ENCODE measurements around the gene MATN4. TPM values are rescaled to one million over a fixed set of nuclear protein-coding genes. Genes with fewer than 3 reads are reported as not detected.

Gene MATN4
- total and polyA plus RNA-seq, 2 of the 13 experiments (the other 11 are each of a cell fraction or from before 2014, with no cell fraction given) = not detected

DNA sequence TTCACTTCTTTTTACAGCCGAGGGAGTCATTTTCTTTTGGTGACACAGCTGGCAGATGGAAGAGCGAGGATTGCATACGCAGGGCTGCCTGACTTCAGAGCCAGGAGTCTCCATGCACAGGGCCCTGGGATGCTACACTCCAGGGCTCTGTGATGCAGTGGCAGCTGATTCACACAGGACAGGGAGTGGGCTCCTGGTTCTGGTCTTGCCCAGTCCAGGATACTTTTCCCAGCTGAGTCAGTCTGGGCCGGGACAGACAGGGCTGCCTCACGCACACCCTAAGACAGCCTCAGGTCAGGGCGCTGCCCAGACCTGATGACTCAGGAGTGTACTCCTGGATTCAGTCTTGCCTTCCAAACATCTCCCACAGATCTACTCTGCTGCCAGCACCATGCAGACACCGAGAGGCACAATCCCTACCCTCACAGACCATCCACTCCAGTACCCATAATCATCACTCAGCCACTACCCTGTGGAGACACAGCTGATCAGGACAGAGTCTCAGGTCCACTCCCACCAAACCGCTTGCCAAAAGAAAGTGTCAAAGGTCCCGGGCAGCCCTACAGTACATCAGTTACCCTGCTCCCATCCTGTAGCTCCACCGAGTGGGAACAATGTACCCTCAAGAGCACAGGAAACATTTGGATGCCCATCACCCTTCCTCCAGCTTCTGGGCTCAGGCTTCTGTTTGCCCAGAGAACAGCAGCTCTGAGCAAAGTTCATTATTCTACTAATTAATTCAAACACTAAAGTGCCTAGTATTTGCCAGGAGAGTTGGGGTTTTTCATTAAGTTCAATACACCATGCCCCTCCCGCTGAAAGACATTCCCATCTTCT lies 28.6 kb upstream of the MATN4 start (continued):
- TF ChIP-seq, protein P1, sequence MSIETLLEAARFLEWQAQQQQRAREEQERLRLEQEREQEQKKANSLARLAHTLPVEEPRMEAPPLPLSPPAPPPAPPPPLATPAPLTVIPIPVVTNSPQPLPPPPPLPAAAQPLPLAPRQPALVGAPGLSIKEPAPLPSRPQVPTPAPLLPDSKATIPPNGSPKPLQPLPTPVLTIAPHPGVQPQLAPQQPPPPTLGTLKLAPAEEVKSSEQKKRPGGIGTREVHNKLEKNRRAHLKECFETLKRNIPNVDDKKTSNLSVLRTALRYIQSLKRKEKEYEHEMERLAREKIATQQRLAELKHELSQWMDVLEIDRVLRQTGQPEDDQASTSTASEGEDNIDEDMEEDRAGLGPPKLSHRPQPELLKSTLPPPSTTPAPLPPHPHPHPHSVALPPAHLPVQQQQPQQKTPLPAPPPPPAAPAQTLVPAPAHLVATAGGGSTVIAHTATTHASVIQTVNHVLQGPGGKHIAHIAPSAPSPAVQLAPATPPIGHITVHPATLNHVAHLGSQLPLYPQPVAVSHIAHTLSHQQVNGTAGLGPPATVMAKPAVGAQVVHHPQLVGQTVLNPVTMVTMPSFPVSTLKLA (IDR thresholded peaks at IDR 0.05) = no peak
- TF ChIP-seq RBM39 (IDR thresholded peaks at IDR 0.05; ENCODE audit: low read depth, low read length, poor library complexity, severe bottlenecking) (no peak), SAP130 (CRISPR knock-in tag; IDR thresholded peaks at IDR 0.05; ENCODE audit: low read depth) (0 out of 2 replicates have a peak, but pooled peaks have one; percentile 20), PHF5A (CRISPR knock-in tag; IDR thresholded peaks at IDR 0.05; ENCODE audit: low read depth, unreplicated experiment) (no peak), ATAD3A (CRISPR knock-in tag; IDR thresholded peaks at IDR 0.05) (no peak), ARNT2 (CRISPR knock-in tag; IDR thresholded peaks at IDR 0.05; ENCODE audit: low read depth) (peak; percentile 59; the same call in 1 of the 2 replicates), ZNF10 (CRISPR knock-in tag; IDR thresholded peaks at IDR 0.05; ENCODE audit: borderline replicate concordance, low read depth) (no peak), ZNF782 (CRISPR knock-in tag; IDR thresholded peaks at IDR 0.05; ENCODE audit: borderline replicate concordance) (no peak), DPF2 (CRISPR knock-in tag; IDR thresholded peaks at IDR 0.05; ENCODE audit: borderline replicate concordance, low read depth) (0 out of 2 replicates have a peak, but pooled peaks have one; percentile 36), MAFK (conservative IDR thresholded peaks at IDR 0.05 in 1 of 2, IDR thresholded peaks at IDR 0.05 in 1 of 2; ENCODE audit: low read length in 2 of 2) (no peak), FOXC1 (CRISPR knock-in tag; IDR thresholded peaks at IDR 0.05; ENCODE audit: borderline replicate concordance) (no peak)
- TF ChIP-seq, protein P2, sequence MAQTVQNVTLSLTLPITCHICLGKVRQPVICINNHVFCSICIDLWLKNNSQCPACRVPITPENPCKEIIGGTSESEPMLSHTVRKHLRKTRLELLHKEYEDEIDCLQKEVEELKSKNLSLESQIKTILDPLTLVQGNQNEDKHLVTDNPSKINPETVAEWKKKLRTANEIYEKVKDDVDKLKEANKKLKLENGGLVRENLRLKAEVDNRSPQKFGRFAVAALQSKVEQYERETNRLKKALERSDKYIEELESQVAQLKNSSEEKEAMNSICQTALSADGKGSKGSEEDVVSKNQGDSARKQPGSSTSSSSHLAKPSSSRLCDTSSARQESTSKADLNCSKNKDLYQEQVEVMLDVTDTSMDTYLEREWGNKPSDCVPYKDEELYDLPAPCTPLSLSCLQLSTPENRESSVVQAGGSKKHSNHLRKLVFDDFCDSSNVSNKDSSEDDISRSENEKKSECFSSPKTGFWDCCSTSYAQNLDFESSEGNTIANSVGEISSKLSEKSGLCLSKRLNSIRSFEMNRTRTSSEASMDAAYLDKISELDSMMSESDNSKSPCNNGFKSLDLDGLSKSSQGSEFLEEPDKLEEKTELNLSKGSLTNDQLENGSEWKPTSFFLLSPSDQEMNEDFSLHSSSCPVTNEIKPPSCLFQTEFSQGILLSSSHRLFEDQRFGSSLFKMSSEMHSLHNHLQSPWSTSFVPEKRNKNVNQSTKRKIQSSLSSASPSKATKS (CRISPR knock-in tag; IDR thresholded peaks at IDR 0.05) = no peak
- TF ChIP-seq, protein P3, sequence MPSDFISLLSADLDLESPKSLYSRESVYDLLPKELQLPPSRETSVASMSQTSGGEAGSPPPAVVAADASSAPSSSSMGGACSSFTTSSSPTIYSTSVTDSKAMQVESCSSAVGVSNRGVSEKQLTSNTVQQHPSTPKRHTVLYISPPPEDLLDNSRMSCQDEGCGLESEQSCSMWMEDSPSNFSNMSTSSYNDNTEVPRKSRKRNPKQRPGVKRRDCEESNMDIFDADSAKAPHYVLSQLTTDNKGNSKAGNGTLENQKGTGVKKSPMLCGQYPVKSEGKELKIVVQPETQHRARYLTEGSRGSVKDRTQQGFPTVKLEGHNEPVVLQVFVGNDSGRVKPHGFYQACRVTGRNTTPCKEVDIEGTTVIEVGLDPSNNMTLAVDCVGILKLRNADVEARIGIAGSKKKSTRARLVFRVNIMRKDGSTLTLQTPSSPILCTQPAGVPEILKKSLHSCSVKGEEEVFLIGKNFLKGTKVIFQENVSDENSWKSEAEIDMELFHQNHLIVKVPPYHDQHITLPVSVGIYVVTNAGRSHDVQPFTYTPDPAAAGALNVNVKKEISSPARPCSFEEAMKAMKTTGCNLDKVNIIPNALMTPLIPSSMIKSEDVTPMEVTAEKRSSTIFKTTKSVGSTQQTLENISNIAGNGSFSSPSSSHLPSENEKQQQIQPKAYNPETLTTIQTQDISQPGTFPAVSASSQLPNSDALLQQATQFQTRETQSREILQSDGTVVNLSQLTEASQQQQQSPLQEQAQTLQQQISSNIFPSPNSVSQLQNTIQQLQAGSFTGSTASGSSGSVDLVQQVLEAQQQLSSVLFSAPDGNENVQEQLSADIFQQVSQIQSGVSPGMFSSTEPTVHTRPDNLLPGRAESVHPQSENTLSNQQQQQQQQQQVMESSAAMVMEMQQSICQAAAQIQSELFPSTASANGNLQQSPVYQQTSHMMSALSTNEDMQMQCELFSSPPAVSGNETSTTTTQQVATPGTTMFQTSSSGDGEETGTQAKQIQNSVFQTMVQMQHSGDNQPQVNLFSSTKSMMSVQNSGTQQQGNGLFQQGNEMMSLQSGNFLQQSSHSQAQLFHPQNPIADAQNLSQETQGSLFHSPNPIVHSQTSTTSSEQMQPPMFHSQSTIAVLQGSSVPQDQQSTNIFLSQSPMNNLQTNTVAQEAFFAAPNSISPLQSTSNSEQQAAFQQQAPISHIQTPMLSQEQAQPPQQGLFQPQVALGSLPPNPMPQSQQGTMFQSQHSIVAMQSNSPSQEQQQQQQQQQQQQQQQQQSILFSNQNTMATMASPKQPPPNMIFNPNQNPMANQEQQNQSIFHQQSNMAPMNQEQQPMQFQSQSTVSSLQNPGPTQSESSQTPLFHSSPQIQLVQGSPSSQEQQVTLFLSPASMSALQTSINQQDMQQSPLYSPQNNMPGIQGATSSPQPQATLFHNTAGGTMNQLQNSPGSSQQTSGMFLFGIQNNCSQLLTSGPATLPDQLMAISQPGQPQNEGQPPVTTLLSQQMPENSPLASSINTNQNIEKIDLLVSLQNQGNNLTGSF (CRISPR knock-in tag; IDR thresholded peaks at IDR 0.05) = 0 out of 2 replicates have a peak, but pooled peaks have one; percentile 43
- TF ChIP-seq, protein P4, sequence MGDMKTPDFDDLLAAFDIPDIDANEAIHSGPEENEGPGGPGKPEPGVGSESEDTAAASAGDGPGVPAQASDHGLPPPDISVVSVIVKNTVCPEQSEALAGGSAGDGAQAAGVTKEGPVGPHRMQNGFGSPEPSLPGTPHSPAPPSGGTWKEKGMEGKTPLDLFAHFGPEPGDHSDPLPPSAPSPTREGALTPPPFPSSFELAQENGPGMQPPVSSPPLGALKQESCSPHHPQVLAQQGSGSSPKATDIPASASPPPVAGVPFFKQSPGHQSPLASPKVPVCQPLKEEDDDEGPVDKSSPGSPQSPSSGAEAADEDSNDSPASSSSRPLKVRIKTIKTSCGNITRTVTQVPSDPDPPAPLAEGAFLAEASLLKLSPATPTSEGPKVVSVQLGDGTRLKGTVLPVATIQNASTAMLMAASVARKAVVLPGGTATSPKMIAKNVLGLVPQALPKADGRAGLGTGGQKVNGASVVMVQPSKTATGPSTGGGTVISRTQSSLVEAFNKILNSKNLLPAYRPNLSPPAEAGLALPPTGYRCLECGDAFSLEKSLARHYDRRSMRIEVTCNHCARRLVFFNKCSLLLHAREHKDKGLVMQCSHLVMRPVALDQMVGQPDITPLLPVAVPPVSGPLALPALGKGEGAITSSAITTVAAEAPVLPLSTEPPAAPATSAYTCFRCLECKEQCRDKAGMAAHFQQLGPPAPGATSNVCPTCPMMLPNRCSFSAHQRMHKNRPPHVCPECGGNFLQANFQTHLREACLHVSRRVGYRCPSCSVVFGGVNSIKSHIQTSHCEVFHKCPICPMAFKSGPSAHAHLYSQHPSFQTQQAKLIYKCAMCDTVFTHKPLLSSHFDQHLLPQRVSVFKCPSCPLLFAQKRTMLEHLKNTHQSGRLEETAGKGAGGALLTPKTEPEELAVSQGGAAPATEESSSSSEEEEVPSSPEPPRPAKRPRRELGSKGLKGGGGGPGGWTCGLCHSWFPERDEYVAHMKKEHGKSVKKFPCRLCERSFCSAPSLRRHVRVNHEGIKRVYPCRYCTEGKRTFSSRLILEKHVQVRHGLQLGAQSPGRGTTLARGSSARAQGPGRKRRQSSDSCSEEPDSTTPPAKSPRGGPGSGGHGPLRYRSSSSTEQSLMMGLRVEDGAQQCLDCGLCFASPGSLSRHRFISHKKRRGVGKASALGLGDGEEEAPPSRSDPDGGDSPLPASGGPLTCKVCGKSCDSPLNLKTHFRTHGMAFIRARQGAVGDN (CRISPR knock-in tag; IDR thresholded peaks at IDR 0.05) = peak; percentile 45
